ENCODE data around the gene PRXL2B. TPM values are rescaled to one million over a fixed set of nuclear protein-coding genes. Genes with fewer than 3 reads are reported as not detected.

PRXL2B gene
- total RNA-seq, 5 donors from 2014 or later (not counting 1 experiment from before 2014, with no cell fraction given), result 17.3 to 37.6 (median 35.3) TPM

- no peak overlapping the region for H3K4me3 Mint-ChIP-seq
- H3K4me3 ChIP-seq (ENCODE audit: control insufficient read depth in 1 of 2, extremely low read depth in 1 of 2, low read length in 1 of 2), result no peak overlapping the region
- H3K27me3 Mint-ChIP-seq, result peaks cover 0 to 10% of the 10 kb centered on the region in 2 donors
- ATAC-seq (replicated peaks in 1 of 4) (no peak), DNase-seq (no peak)
- H3K36me3 Mint-ChIP-seq, result no peaks in the 10 kb centered on the region
- ChIA-PET POLR2A (no interaction called here), CTCF (no interaction called here)
- H3K9me3 ChIP-seq, result no peaks in the 10 kb centered on the region
- H3K27ac ChIP-seq (ENCODE audit: low read length), result no peak overlapping the region
- WGBS (ENCODE audit: insufficient coverage), result 93% methylated on average over 41 of the region's 48 CpGs
- no peaks in the 10 kb centered on the region for H3K36me3 ChIP-seq (ENCODE audit: control insufficient read depth in 2 of 2, extremely low read depth in 1 of 2, insufficient read depth in 1 of 2, low read length in 1 of 2)
- H3K27me3 ChIP-seq (replicated peaks in 1 of 2; ENCODE audit: control insufficient read depth in 2 of 2, extremely low read depth in 1 of 2, insufficient read depth in 2 of 2, low read length in 1 of 2), result peaks cover 0 to 30% of the 10 kb centered on the region in 2 experiments
- no peak overlapping the region for H3K27ac Mint-ChIP-seq
- H3K4me1 Mint-ChIP-seq, result no peaks in the 10 kb centered on the region
- H3K9me3 Mint-ChIP-seq, result no peaks in the 10 kb centered on the region
- no peaks in the 10 kb centered on the region for H3K4me1 ChIP-seq (ENCODE audit: control insufficient read depth in 1 of 2, extremely low read depth in 1 of 2, insufficient read depth in 2 of 2, low read length in 2 of 2)
Measured at GRCh38 chr1:2605509-2606395, 19.2 kb downstream of the PRXL2B start.

GRCh38 chr1:2606396-2606880 lies 19.9 kb downstream of the PRXL2B start:
- DNase-seq, result peak in 1 of 35 experiments; percentile 10
- H3K9me3 Mint-ChIP-seq, result no peaks in the 10 kb centered on the region
- Histone ChIP-seq H3K27me3 (replicated peaks in 1 of 2; ENCODE audit: control insufficient read depth in 2 of 2, extremely low read depth in 1 of 2, insufficient read depth in 2 of 2, low read length in 1 of 2) (peaks cover 0 to 36% of the 10 kb centered on the region in 2 experiments), H3K27ac (ENCODE audit: low read length) (no peak overlapping the region), H3K4me3 (ENCODE audit: control insufficient read depth in 1 of 2, extremely low read depth in 1 of 2, low read length in 1 of 2) (no peak overlapping the region), H3K4me1 (ENCODE audit: control insufficient read depth in 1 of 2, extremely low read depth in 1 of 2, insufficient read depth in 2 of 2, low read length in 2 of 2) (peaks cover 0 to 5% of the 10 kb centered on the region in 2 experiments), H3K36me3 (ENCODE audit: control insufficient read depth in 2 of 2, extremely low read depth in 1 of 2, insufficient read depth in 1 of 2, low read length in 1 of 2) (no peaks in the 10 kb centered on the region), H3K9me3 (no peaks in the 10 kb centered on the region)
- no peak for ATAC-seq (replicated peaks in 1 of 4)
- no peaks in the 10 kb centered on the region for H3K4me1 Mint-ChIP-seq
- no peak overlapping the region for H3K4me3 Mint-ChIP-seq
- ChIA-PET CTCF (no interaction called here), POLR2A (no interaction called here)
- H3K36me3 Mint-ChIP-seq, result no peaks in the 10 kb centered on the region
- peaks cover 0 to 9% of the 10 kb centered on the region in 2 donors for H3K27me3 Mint-ChIP-seq
- no peak overlapping the region for H3K27ac Mint-ChIP-seq
- 72% methylated on average over 6 of the region's 15 CpGs for WGBS (ENCODE audit: insufficient coverage)

- H3K36me3 ChIP-seq (ENCODE audit: control insufficient read depth in 2 of 2, extremely low read depth in 1 of 2, insufficient read depth in 1 of 2, low read length in 1 of 2), result no peaks in the 10 kb centered on the region
- no peak overlapping the region for H3K4me3 Mint-ChIP-seq
- H3K36me3 Mint-ChIP-seq, result no peaks in the 10 kb centered on the region
- no peak overlapping the region for H3K4me3 ChIP-seq (ENCODE audit: control insufficient read depth in 1 of 2, extremely low read depth in 1 of 2, low read length in 1 of 2)
- DNase-seq (peak in 1 of 35 experiments; percentile 20), ATAC-seq (replicated peaks in 1 of 4) (no peak)
- H3K27ac Mint-ChIP-seq, result no peak overlapping the region
- H3K4me1 Mint-ChIP-seq, result no peaks in the 10 kb centered on the region
- peaks cover 0 to 42% of the 10 kb centered on the region in 2 experiments for H3K27me3 ChIP-seq (replicated peaks in 1 of 2; ENCODE audit: control insufficient read depth in 2 of 2, extremely low read depth in 1 of 2, insufficient read depth in 2 of 2, low read length in 1 of 2)
- H3K9me3 Mint-ChIP-seq, result no peaks in the 10 kb centered on the region
- WGBS (ENCODE audit: insufficient coverage), result 86% methylated on average over 32 of the region's 36 CpGs
- ChIA-PET POLR2A (no interaction called here), CTCF (no interaction called here)
- no peaks in the 10 kb centered on the region for H3K9me3 ChIP-seq
- H3K4me1 ChIP-seq (ENCODE audit: control insufficient read depth in 1 of 2, extremely low read depth in 1 of 2, insufficient read depth in 2 of 2, low read length in 2 of 2), result peaks cover 0 to 5% of the 10 kb centered on the region in 2 experiments
- H3K27ac ChIP-seq (ENCODE audit: low read length), result no peak overlapping the region
- H3K27me3 Mint-ChIP-seq, result peaks cover 0 to 7% of the 10 kb centered on the region in 2 donors
Measured at GRCh38 chr1:2606881-2607621, 20.5 kb downstream of the PRXL2B start.

GRCh38 chr1:2607641-2608091 lies 21.1 kb downstream of the PRXL2B start:
- ChIA-PET POLR2A (no interaction called here), CTCF (no interaction called here)
- peak in 1 of 35 experiments; percentile 11 for DNase-seq
- Histone ChIP-seq H3K27ac (ENCODE audit: low read length) (no peak overlapping the region), H3K36me3 (ENCODE audit: control insufficient read depth in 2 of 2, extremely low read depth in 1 of 2, insufficient read depth in 1 of 2, low read length in 1 of 2) (no peaks in the 10 kb centered on the region), H3K9me3 (no peaks in the 10 kb centered on the region), H3K27me3 (replicated peaks in 1 of 2; ENCODE audit: control insufficient read depth in 2 of 2, extremely low read depth in 1 of 2, insufficient read depth in 2 of 2, low read length in 1 of 2) (peaks cover 0 to 48% of the 10 kb centered on the region in 2 experiments), H3K4me1 (ENCODE audit: control insufficient read depth in 1 of 2, extremely low read depth in 1 of 2, insufficient read depth in 2 of 2, low read length in 2 of 2) (peaks cover 0 to 5% of the 10 kb centered on the region in 2 experiments), H3K4me3 (ENCODE audit: control insufficient read depth in 1 of 2, extremely low read depth in 1 of 2, low read length in 1 of 2) (no peak overlapping the region)
- Mint-ChIP-seq H3K27ac (no peak overlapping the region), H3K36me3 (no peaks in the 10 kb centered on the region), H3K4me1 (no peaks in the 10 kb centered on the region), H3K9me3 (no peaks in the 10 kb centered on the region), H3K4me3 (no peak overlapping the region), H3K27me3 (peaks cover 0 to 2% of the 10 kb centered on the region in 2 donors)
- 81% methylated on average over 12 of the region's 13 CpGs for WGBS (ENCODE audit: insufficient coverage)
- no peak for ATAC-seq (replicated peaks in 1 of 4)

GRCh38 chr1:2609319-2610035 lies 22.9 kb downstream of the PRXL2B start:
- ATAC-seq (replicated peaks in 1 of 4) (no peak), DNase-seq (peak in 1 of 35 experiments; percentile 9)
- Histone ChIP-seq H3K4me3 (ENCODE audit: control insufficient read depth in 1 of 2, extremely low read depth in 1 of 2, low read length in 1 of 2) (no peak overlapping the region), H3K27ac (ENCODE audit: low read length) (no peak overlapping the region), H3K4me1 (ENCODE audit: control insufficient read depth in 1 of 2, extremely low read depth in 1 of 2, insufficient read depth in 2 of 2, low read length in 2 of 2) (peaks cover 0 to 5% of the 10 kb centered on the region in 2 experiments), H3K9me3 (no peaks in the 10 kb centered on the region), H3K36me3 (ENCODE audit: control insufficient read depth in 2 of 2, extremely low read depth in 1 of 2, insufficient read depth in 1 of 2, low read length in 1 of 2) (no peaks in the 10 kb centered on the region), H3K27me3 (replicated peaks in 1 of 2; ENCODE audit: control insufficient read depth in 2 of 2, extremely low read depth in 1 of 2, insufficient read depth in 2 of 2, low read length in 1 of 2) (peaks cover 0 to 45% of the 10 kb centered on the region in 2 experiments)
- WGBS (ENCODE audit: insufficient coverage), result 90% methylated on average over 32 of the region's 34 CpGs
- Mint-ChIP-seq H3K4me3 (no peak overlapping the region), H3K27me3 (peaks cover 0 to 3% of the 10 kb centered on the region in 2 donors), H3K9me3 (peaks cover 7 to 9% (median 8%) of the 10 kb centered on the region in 3 donors), H3K36me3 (no peaks in the 10 kb centered on the region), H3K4me1 (no peaks in the 10 kb centered on the region), H3K27ac (no peak overlapping the region)
- ChIA-PET POLR2A (no interaction called here), CTCF (no interaction called here)

All from T-cell (primary cell).